ENCODE data around the gene CYTH4.

DNA sequence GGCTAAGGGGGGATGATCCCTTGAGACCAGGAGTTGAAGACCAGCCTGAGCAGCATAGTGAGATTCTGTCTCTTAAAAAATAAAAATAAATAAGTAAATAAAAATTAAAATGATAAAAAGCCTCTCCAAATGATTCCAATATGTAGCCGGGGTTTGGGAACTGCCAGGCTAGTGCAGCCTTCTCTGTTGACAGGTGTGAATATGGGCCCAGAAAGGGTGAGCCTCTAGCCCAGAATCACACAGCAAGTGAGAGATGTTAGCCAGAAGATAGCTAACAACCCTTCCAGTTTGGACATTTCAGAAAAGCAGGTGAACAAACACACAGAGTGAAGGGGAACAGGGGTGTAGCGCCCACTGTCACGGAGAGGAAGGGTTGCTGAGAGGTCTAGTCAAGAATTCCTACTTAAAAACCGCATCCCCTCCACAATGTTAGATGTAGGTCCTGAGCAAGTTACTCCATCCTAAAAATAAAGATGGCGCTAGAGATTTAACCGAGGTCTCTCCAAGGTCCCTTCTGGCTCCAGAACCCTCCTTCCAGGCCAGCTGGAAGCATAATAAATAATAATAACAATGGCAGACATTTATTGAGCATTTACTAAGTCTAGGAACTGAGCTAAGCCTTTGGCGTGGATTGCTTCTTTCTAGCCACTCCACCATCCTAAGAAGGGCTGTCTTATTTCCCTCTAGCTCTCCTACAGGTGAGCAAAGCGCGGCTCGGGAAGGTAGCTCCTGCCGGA lies 51.6 kb downstream of the CYTH4 start:
- no peak for TF ChIP-seq KDM5A (IDR thresholded peaks at IDR 0.05)
- no peak for TF ChIP-seq REST (IDR thresholded peaks at IDR 0.05)
- TF ChIP-seq RAD21 (conservative IDR thresholded peaks at IDR 0.05 in 1 of 2, IDR thresholded peaks at IDR 0.05 in 1 of 2) = peak in 1 of 2 experiments; percentile 26; a peak in 1 of 5 replicates
- TF ChIP-seq SREBF2 (IDR thresholded peaks at IDR 0.05) = no peak
- TF ChIP-seq CBX8 (IDR thresholded peaks at IDR 0.05) = no peak
- no peak for TF ChIP-seq CTCF (IDR thresholded peaks at IDR 0.05)
- TF ChIP-seq KDM1A (IDR thresholded peaks at IDR 0.05; ENCODE audit: low read depth) = no peak
- TF ChIP-seq NR3C1 (IDR thresholded peaks at IDR 0.05) = no peak
- TF ChIP-seq POLR2A (IDR thresholded peaks at IDR 0.05; ENCODE audit: low read length) = no peak
- no peak for TF ChIP-seq MAX (IDR thresholded peaks at IDR 0.05)
- TF ChIP-seq E2F6 (IDR thresholded peaks at IDR 0.05; ENCODE audit: borderline replicate concordance, low read depth) = no peak
- no peak for TF ChIP-seq JUN (IDR thresholded peaks at IDR 0.05)
